AG08396 (cell line): ENCODE data around the gene PRMT9.

Source experiments
- DNase-seq: peaks from one replicate; pipeline ENCODE4 v3.0.0; 2012; ENCODE audit warnings: low spot score, mixed read lengths

Gene PRMT9

GRCh38 chr4:147683717-147684700 lies at the start of gene PRMT9:
Gene PRMT9, minus strand, starts transcription at chr4:147684163. Its CDS starts 176 bp downstream, at chr4:147683987.
- DNase-seq = peak; percentile 97

GRCh38 chr4:147732518-147733235 lies 48.7 kb upstream of the PRMT9 start:
- peak; percentile 63 for DNase-seq

GRCh38 chr4:147731580-147732517 lies 47.9 kb upstream of the PRMT9 start, which contains the start of gene ARHGAP10:
Gene ARHGAP10, plus strand, starts transcription at chr4:147732088. Its CDS starts 214 bp downstream, at chr4:147732302.
- peak; percentile 82 for DNase-seq

GRCh38 chr4:147730333-147730732 lies 46.4 kb upstream of the PRMT9 start:
- DNase-seq = no peak

GRCh38 chr4:147727476-147728028 lies 43.6 kb upstream of the PRMT9 start:
- DNase-seq = no peak

- DNase-seq = no peak
Observed at GRCh38 chr4:147725673-147726072, 41.7 kb upstream of the PRMT9 start.

GRCh38 chr4:147724468-147725201 lies 40.7 kb upstream of the PRMT9 start:
- DNase-seq = no peak

GRCh38 chr4:147723326-147723725 lies 39.4 kb upstream of the PRMT9 start:
- no peak for DNase-seq

- no peak for DNase-seq
Observed at GRCh38 chr4:147717878-147718277, 33.9 kb upstream of the PRMT9 start.

GRCh38 chr4:147714575-147715401 lies 30.8 kb upstream of the PRMT9 start:
- DNase-seq = peak; percentile 60

- DNase-seq = no peak
Observed at GRCh38 chr4:147709999-147710398, 26.0 kb upstream of the PRMT9 start.

GRCh38 chr4:147707892-147708672 lies 24.1 kb upstream of the PRMT9 start:
- no peak for DNase-seq

GRCh38 chr4:147704846-147705245 lies 20.9 kb upstream of the PRMT9 start:
- no peak for DNase-seq

- no peak for DNase-seq
Observed at GRCh38 chr4:147696866-147697265, 12.9 kb upstream of the PRMT9 start.

- no peak for DNase-seq
Observed at GRCh38 chr4:147693218-147693617, 9.3 kb upstream of the PRMT9 start.

- no peak for DNase-seq
Observed at GRCh38 chr4:147691820-147692219, 7.9 kb upstream of the PRMT9 start.

GRCh38 chr4:147689067-147689466 lies 5.1 kb upstream of the PRMT9 start:
- DNase-seq = no peak

- peak; percentile 53 for DNase-seq
Observed at GRCh38 chr4:147683188-147683591, 773 bp downstream of the PRMT9 start.

GRCh38 chr4:147682755-147683154 lies 1.2 kb downstream of the PRMT9 start:
- no peak for DNase-seq
